HCT116 (cell line): ENCODE measurements around the gene CAPN9. TPM values are rescaled to one million over a fixed set of nuclear protein-coding genes. Genes with fewer than 3 reads are reported as not detected.

Source experiments
- ATAC-seq: fragments of 200-7000 bp; cut with Tn5 transposase; 2 replicates; pipeline ENCODE4 v1.9.1; 2020; ENCODE audit warnings: mild to moderate bottlenecking, moderate library complexity
- BruUV-seq: library from RNA; stranded (reverse); fragments of 400-500 nt; replicated peaks from 2 replicates; lab custom pipeline; 2021; lab: Mats Ljungman, UMichigan
- CTCF ChIA-PET: fragments of 300-600 bp; sonication (Branson Sonifier 250); formaldehyde crosslinking; loops from one replicate; lab custom pipeline; 2021; ENCODE audit warnings: antibody characterized with exemption; lab: Charles Lee
- POLR2A ChIA-PET: fragments of 300-600, 350-600 bp; sonication (Branson Sonifier 250); formaldehyde crosslinking; loops from one replicate; lab custom pipeline; 2021; ENCODE audit warnings: antibody characterized with exemption; lab: Charles Lee
- RAD21 ChIA-PET, 2 experiments: fragments of 300-600 bp; sonication (Branson Sonifier 250); formaldehyde crosslinking; loops; one replicate each; lab custom pipeline; 2023; ENCODE audit warnings: low total read pairs in 2 of 2; ENCODE audit not compliant: uncharacterized antibody in 2 of 2, unreplicated experiment in 2 of 2, low non-redundant PET in 1 of 2; lab: Charles Lee
- DNase-seq: peaks from one replicate; pipeline ENCODE4 v3.0.0-alpha.2; 2010; ENCODE audit warnings: low read depth, low spot score
- H2AFZ ChIP-seq: fragments of 200-600 bp; shearing (Covaris generic), sonication (generic); 2 replicates; pipeline ENCODE4 v1.6.1; 2017; ENCODE audit warnings: low read depth, mixed run types, mixed read lengths, antibody characterized with exemption, low read length; ENCODE audit not compliant: poor library complexity, severe bottlenecking
- H3K27ac ChIP-seq: 2 replicates; pipeline ENCODE4 v1.5.1; 2012; ENCODE audit warnings: low read depth, low read length
- H3K27me3 ChIP-seq: fragments of 200-600 bp; sonication (generic); 2 replicates; pipeline ENCODE4 v1.6.1; 2016; ENCODE audit warnings: mixed run types, low read length, mixed read lengths; ENCODE audit not compliant: insufficient read depth
- H3K36me3 ChIP-seq, 2 experiments: fragments of 200-500 bp in 1 of 2; fragments of 200-600 bp in 1 of 2; sonication (Bioruptor generic) in 1 of 2; sonication (generic) in 1 of 2; 2 replicates each; pipeline versions ENCODE4 v1.5.1 to v1.6.1; 2014 to 2016; ENCODE audit warnings: low read length in 2 of 2, inconsistent platforms in 1 of 2, mixed read lengths in 1 of 2, mixed run types in 1 of 2; ENCODE audit not compliant: insufficient read depth in 2 of 2, control insufficient read depth in 1 of 2
- H3K4me1 ChIP-seq, 2 experiments: fragments of 200-600 bp in 1 of 2; sonication (generic) in 1 of 2; 2 replicates each; pipeline versions ENCODE4 v1.5.1 to v1.6.1; 2012 to 2017; ENCODE audit warnings: low read length in 2 of 2, inconsistent platforms in 1 of 2, mild to moderate bottlenecking in 1 of 2, mixed read lengths in 1 of 2, mixed run types in 1 of 2, moderate library complexity in 1 of 2; ENCODE audit not compliant: insufficient read depth in 2 of 2, control insufficient read depth in 1 of 2
- H3K4me2 ChIP-seq: fragments of 200-600 bp; sonication (generic); 2 replicates; pipeline ENCODE4 v1.6.1; 2017; ENCODE audit warnings: mixed run types, low read length, mixed read lengths
- H3K4me3 ChIP-seq, 2 experiments: fragments of 200-600 bp in 1 of 2; sonication (generic) in 1 of 2; replicated peaks in 1 of 2; 2 replicates each; pipeline ENCODE4 v1.5.1; 2011 to 2016; ENCODE audit warnings: low read length in 2 of 2, control low read depth in 1 of 2, low read depth in 1 of 2, mild to moderate bottlenecking in 1 of 2, mixed read lengths in 1 of 2, mixed run types in 1 of 2
- H3K79me2 ChIP-seq: fragments of 200-600 bp; sonication (generic); 2 replicates; pipeline ENCODE4 v1.6.1; 2017; ENCODE audit warnings: mild to moderate bottlenecking, mixed run types, low read length, moderate library complexity, mixed read lengths; ENCODE audit not compliant: insufficient read depth
- H3K9ac ChIP-seq: fragments of 200-600 bp; sonication (generic); 2 replicates; pipeline ENCODE4 v1.6.1; 2016; ENCODE audit warnings: low read length, mixed read lengths
- H3K9me2 ChIP-seq: fragments of 200-600 bp; sonication (generic), shearing (Covaris generic); 2 replicates; pipeline ENCODE4 v1.6.1; 2017; ENCODE audit warnings: mixed run types, mild to moderate bottlenecking, moderate library complexity; ENCODE audit not compliant: insufficient read depth
- H3K9me3 ChIP-seq, 2 experiments: fragments of 200-500 bp in 1 of 2; fragments of 200-600 bp in 1 of 2; sonication (Bioruptor generic) in 1 of 2; sonication (generic) in 1 of 2; 2 replicates each; pipeline ENCODE4 v1.6.1; 2014 to 2017; ENCODE audit warnings: low read length in 2 of 2, mixed read lengths in 2 of 2, inconsistent platforms in 1 of 2, low read depth in 1 of 2, mild to moderate bottlenecking in 1 of 2, mixed run types in 1 of 2, moderate library complexity in 1 of 2; ENCODE audit not compliant: control insufficient read depth in 1 of 2, insufficient read depth in 1 of 2
- H4K20me1 ChIP-seq: fragments of 200-600 bp; sonication (generic), shearing (Covaris generic); 2 replicates; pipeline ENCODE4 v1.6.1; 2017; ENCODE audit warnings: mixed run types, mild to moderate bottlenecking, moderate library complexity; ENCODE audit not compliant: insufficient read depth
- ATF3 ChIP-seq: IDR thresholded peaks from 2 replicates; pipeline ENCODE4 v1.6.1; 2012
- CEBPB ChIP-seq: IDR thresholded peaks from 2 replicates; pipeline ENCODE4 v1.6.1; 2012; ENCODE audit warnings: low read depth
- CTCF ChIP-seq, 3 experiments: fragments of 200-600 bp in 1 of 3; sonication (generic) in 1 of 3; IDR thresholded peaks in 2 of 3; conservative IDR thresholded peaks in 1 of 3; 2 replicates each; pipeline ENCODE4 v1.5.1; 2012 to 2017; ENCODE audit warnings: low read depth in 2 of 3, low read length in 2 of 3, antibody characterized with exemption in 1 of 3, borderline replicate concordance in 1 of 3, control low read depth in 1 of 3, mild to moderate bottlenecking in 1 of 3, mixed read lengths in 1 of 3, mixed run types in 1 of 3, moderate library complexity in 1 of 3; ENCODE audit not compliant: insufficient read depth in 1 of 3
- EGR1 ChIP-seq: IDR thresholded peaks from 2 replicates; pipeline ENCODE4 v1.6.1; 2012; ENCODE audit warnings: low read depth
- ELF1 ChIP-seq: IDR thresholded peaks from 2 replicates; pipeline ENCODE4 v1.6.1; 2012; ENCODE audit warnings: low read depth, borderline replicate concordance
- EZH2phosphoT487 ChIP-seq: fragments of 200-600 bp; IDR thresholded peaks from 2 replicates; pipeline ENCODE4 v1.6.1; 2018; ENCODE audit warnings: antibody characterized with exemption, borderline replicate concordance
- RAD21 ChIP-seq: IDR thresholded peaks from 2 replicates; pipeline ENCODE4 v1.6.1; 2012; ENCODE audit warnings: low read depth, mild to moderate bottlenecking
- REST ChIP-seq: IDR thresholded peaks from 2 replicates; pipeline ENCODE4 v1.6.1; 2012; ENCODE audit warnings: low read depth
- TCF7L2 ChIP-seq: IDR thresholded peaks from 2 replicates; pipeline ENCODE4 v1.7.0; 2011; ENCODE audit warnings: borderline replicate concordance, inconsistent platforms; ENCODE audit not compliant: insufficient read depth, insufficient read length; ENCODE audit errors: extremely low read depth
- ZBTB33 ChIP-seq: IDR thresholded peaks from 2 replicates; pipeline ENCODE4 v1.6.1; 2011; ENCODE audit warnings: mild to moderate bottlenecking, low read length, moderate library complexity; ENCODE audit not compliant: insufficient replicate concordance; ENCODE audit errors: extremely low read depth
- ZNF274 ChIP-seq: fragments of 200-500 bp; sonication (Bioruptor generic); IDR thresholded peaks from 2 replicates; pipeline ENCODE4 v1.6.1; 2014; ENCODE audit warnings: mild to moderate bottlenecking, low read depth, low read length, inconsistent platforms
- intact Hi-C: fragments of 100-400 bp; cut with micrococcal nuclease; formaldehyde crosslinking; loops from 2 replicates; pipeline ENCODE4 v1.10.0; 2022
- total RNA-seq: library from RNA; stranded (reverse); gene quantifications from one replicate; pipeline ENCODE4 v1.2.1, GENCODE V29; 2021; ENCODE audit not compliant: unreplicated experiment

Gene CAPN9
- total RNA-seq, 1 experiment from 2014 or later: not detected

GRCh38 chr1:230797942-230798365, 50.8 kb downstream of the CAPN9 start:
- POLR2A ChIA-PET: no interaction called here

More at GRCh38 chr1:230797942-230798365, 50.8 kb downstream of the CAPN9 start:
- no peak overlapping the region for H3K4me2 ChIP-seq
- no peak overlapping the region for H3K27ac ChIP-seq
- TF ChIP-seq ZBTB33 (peak; percentile 16), ELF1 (no peak), REST (no peak), EGR1 (no peak), CTCF (IDR thresholded peaks at IDR 0.05 in 2 of 3, conservative IDR thresholded peaks at IDR 0.05 in 1 of 3; ENCODE audit: borderline replicate concordance in 1 of 3, insufficient read depth in 1 of 3, low read depth in 2 of 3, low read length in 2 of 3) (peak; percentile 59 to 93 (median 67)), CEBPB (no peak), ZNF274 (no peak), ATF3 (no peak), TCF7L2 (peak; percentile 31), RAD21 (peak; percentile 93), EZH2phosphoT487 (no peak)
- TF ChIP-seq, all 23 proteins: peak for 4
- no peak overlapping the region for H2AFZ ChIP-seq
- H3K4me3 ChIP-seq: no peak overlapping the region
- ATAC-seq: peak; percentile 89
- ChIA-PET CTCF (interaction anchor here (0.7 to 1.6 kb wide), 7 partner anchors 10 to 413 kb away, joined by 3 to 7 read pairs (median 3); partner anchors contain the start of genes ARV1 and TTC13), RAD21 (interaction anchor here (0.6 to 1.1 kb wide), 4 partner anchors 294 to 1572 kb away, joined by 3 to 8 read pairs (median 3); no protein-coding TSS in a partner anchor)
- no peaks in the 10 kb centered on the region for H3K79me2 ChIP-seq
- no peaks in the 10 kb centered on the region for H3K4me1 ChIP-seq
- H3K9me3 ChIP-seq: no peaks in the 10 kb centered on the region
- H3K27me3 ChIP-seq: no peaks in the 10 kb centered on the region
- no peaks in the 10 kb centered on the region for H4K20me1 ChIP-seq
- DNase-seq: peak; percentile 41
- intact Hi-C loops: loop anchor here (1.0 to 5.0 kb wide), 5 partner anchors 119 to 804 kb away; partner anchors contain the start of gene ARV1
- BruUV-seq: no TSS peak
- no peaks in the 10 kb centered on the region for H3K36me3 ChIP-seq
- no peaks in the 10 kb centered on the region for H3K9me2 ChIP-seq
- H3K9ac ChIP-seq: no peak overlapping the region
